IMR-90 (cell line): ENCODE data around the gene RUNX1. TPM values are rescaled to one million over a fixed set of nuclear protein-coding genes. Genes with fewer than 3 reads are reported as not detected.
A peak's percentile ranks its signal among the peaks of the same experiment; 100 is the strongest.

Experiments
- ATAC-seq: fragments of 200-7000 bp; cut with Tn5 transposase; 2 replicates; pipeline ENCODE4 v1.9.1; 2020; ENCODE audit warnings: low read depth, mild to moderate bottlenecking, moderate library complexity
- BruUV-seq: library from RNA; stranded (reverse); fragments of 400-500 nt; replicated peaks from 2 replicates; lab custom pipeline; 2021; lab: Mats Ljungman, UMichigan
- CTCF ChIA-PET: fragments of 300-600 bp; formaldehyde crosslinking; extraction: SDS; loops from one replicate; lab custom pipeline; 2021; ENCODE audit warnings: antibody characterized with exemption; lab: Yijun Ruan, JAX
- POLR2A ChIA-PET: fragments of 300-600 bp; sonication (Branson Sonifier 250); formaldehyde crosslinking; loops from one replicate; lab custom pipeline; 2022; ENCODE audit warnings: antibody characterized with exemption; ENCODE audit not compliant: unreplicated experiment; lab: Charles Lee
- DNase-seq: peaks from one replicate; pipeline ENCODE4 v3.0.0; 2013
- H2AFZ ChIP-seq: replicated peaks from 2 replicates; pipeline ENCODE3; 2013; ENCODE audit warnings: low read length, mild to moderate bottlenecking; ENCODE audit not compliant: poor library complexity
- H2AK5ac ChIP-seq: 2 replicates; pipeline ENCODE4 v1.6.1; 2013; ENCODE audit warnings: low read depth, low read length, inconsistent platforms
- H2AK9ac ChIP-seq: replicated peaks from 2 replicates; pipeline ENCODE3; 2013; ENCODE audit warnings: mild to moderate bottlenecking, low read depth, low read length, moderate library complexity; ENCODE audit not compliant: poor library complexity
- H2BK120ac ChIP-seq: 2 replicates; pipeline ENCODE4 v1.6.1; 2013; ENCODE audit warnings: low read depth, low read length, inconsistent platforms
- H2BK15ac ChIP-seq: 3 replicates; pipeline ENCODE4 v1.6.1; 2013; ENCODE audit warnings: low read depth, low read length, inconsistent platforms
- H2BK20ac ChIP-seq: 2 replicates; pipeline ENCODE4 v1.6.1; 2013; ENCODE audit warnings: low read depth, mild to moderate bottlenecking, inconsistent platforms, low read length, moderate library complexity
- H2BK5ac ChIP-seq: 2 replicates; pipeline ENCODE4 v1.6.1; 2013; ENCODE audit warnings: mild to moderate bottlenecking, low read depth, low read length, inconsistent platforms; ENCODE audit not compliant: poor library complexity, severe bottlenecking
- H3K14ac ChIP-seq: replicated peaks from 2 replicates; pipeline ENCODE4 v1.6.1; 2013; ENCODE audit warnings: low read depth, low read length, inconsistent platforms
- H3K18ac ChIP-seq: 2 replicates; pipeline ENCODE4 v1.6.1; 2013; ENCODE audit warnings: low read depth, low read length, control low read depth
- H3K23ac ChIP-seq: 2 replicates; pipeline ENCODE4 v1.6.1; 2013; ENCODE audit warnings: low read depth, low read length, inconsistent platforms
- H3K27ac ChIP-seq: 2 replicates; pipeline ENCODE4 v1.5.1; 2013; ENCODE audit warnings: mild to moderate bottlenecking, control low read depth, low read length; ENCODE audit not compliant: insufficient read depth
- H3K27me3 ChIP-seq: 2 replicates; pipeline ENCODE4 v1.6.1; 2013; ENCODE audit warnings: low read length; ENCODE audit not compliant: control insufficient read depth, insufficient read depth
- H3K36me3 ChIP-seq: 2 replicates; pipeline ENCODE4 v1.6.1; 2013; ENCODE audit warnings: low read length, mixed read lengths; ENCODE audit not compliant: control insufficient read depth, insufficient read depth
- H3K4ac ChIP-seq: 2 replicates; pipeline ENCODE4 v1.6.1; 2013; ENCODE audit warnings: low read depth, low read length, inconsistent platforms
- H3K4me1 ChIP-seq: 2 replicates; pipeline ENCODE4 v1.6.1; 2013; ENCODE audit warnings: low read length, mixed read lengths; ENCODE audit not compliant: control insufficient read depth, insufficient read depth
- H3K4me2 ChIP-seq: 2 replicates; pipeline ENCODE4 v1.6.1; 2013; ENCODE audit warnings: low read depth, mild to moderate bottlenecking, control low read depth, low read length, moderate library complexity
- H3K4me3 ChIP-seq: 2 replicates; pipeline ENCODE4 v1.5.1; 2013; ENCODE audit warnings: low read depth, mild to moderate bottlenecking, control low read depth, low read length, moderate library complexity; ENCODE audit not compliant: insufficient read depth
- H3K56ac ChIP-seq: 2 replicates; pipeline ENCODE4 v1.6.1; 2013; ENCODE audit warnings: low read length, inconsistent platforms; ENCODE audit not compliant: insufficient read depth; ENCODE audit errors: extremely low read depth
- H3K79me1 ChIP-seq, 2 experiments: 2 replicates each; pipeline ENCODE4 v1.6.1; 2013; ENCODE audit warnings: low read length in 2 of 2, inconsistent platforms in 1 of 2, low read depth in 1 of 2
- H3K9ac ChIP-seq: 2 replicates; pipeline ENCODE4 v1.6.1; 2013; ENCODE audit warnings: low read depth, low read length, control low read depth
- H3K9me1 ChIP-seq: 2 replicates; pipeline ENCODE4 v1.6.1; 2013; ENCODE audit warnings: low read length, inconsistent platforms; ENCODE audit not compliant: insufficient read depth
- H3K9me3 ChIP-seq: 2 replicates; pipeline ENCODE4 v1.6.1; 2013; ENCODE audit warnings: low read length; ENCODE audit not compliant: control insufficient read depth, insufficient read depth
- H4K20me1 ChIP-seq: 2 replicates; pipeline ENCODE4 v1.6.1; 2013; ENCODE audit warnings: low read length, inconsistent platforms; ENCODE audit not compliant: insufficient read depth
- H4K5ac ChIP-seq: 2 replicates; pipeline ENCODE4 v1.6.1; 2013; ENCODE audit warnings: mild to moderate bottlenecking, low read depth, low read length, control low read depth
- H4K8ac ChIP-seq, 2 experiments: 2 replicates each; pipeline ENCODE4 v1.6.1; 2013; ENCODE audit warnings: low read depth in 2 of 2, low read length in 2 of 2, control low read depth in 1 of 2, inconsistent platforms in 1 of 2
- H4K91ac ChIP-seq: 2 replicates; pipeline ENCODE4 v1.6.1; 2013; ENCODE audit warnings: low read depth, low read length, inconsistent platforms; ENCODE audit not compliant: insufficient read depth
- BHLHE40 ChIP-seq: fragments of 150-350 bp; IDR thresholded peaks from 2 replicates; pipeline ENCODE4 v1.6.1; 2016; ENCODE audit warnings: mild to moderate bottlenecking, low read depth, low read length
- CEBPB ChIP-seq: IDR thresholded peaks from 2 replicates; pipeline ENCODE4 v1.6.1; 2012; ENCODE audit warnings: low read depth, low read length, improper control_type of control experiment
- CHD1 ChIP-seq: IDR thresholded peaks from 2 replicates; pipeline ENCODE4 v1.6.1; 2012; ENCODE audit warnings: low read depth, low read length, improper control_type of control experiment
- CTCF ChIP-seq: conservative IDR thresholded peaks from 2 replicates; pipeline ENCODE4 v1.5.1; 2012; ENCODE audit warnings: mild to moderate bottlenecking, low read depth, low read length, improper control_type of control experiment
- ELK1 ChIP-seq: fragments of 150-350 bp; IDR thresholded peaks from 2 replicates; pipeline ENCODE4 v1.6.1; 2016; ENCODE audit warnings: low read depth, mild to moderate bottlenecking, low read length, moderate library complexity, borderline replicate concordance
- FOS ChIP-seq: fragments of 150-350 bp; IDR thresholded peaks from 2 replicates; pipeline ENCODE4 v1.6.1; 2016; ENCODE audit warnings: low read depth, low read length
- MAFK ChIP-seq: IDR thresholded peaks from 2 replicates; pipeline ENCODE4 v1.6.1; 2012; ENCODE audit warnings: low read depth, low read length, improper control_type of control experiment
- MAZ ChIP-seq: IDR thresholded peaks from 2 replicates; pipeline ENCODE4 v1.6.1; 2012; ENCODE audit warnings: low read depth, mild to moderate bottlenecking, low read length, improper control_type of control experiment, moderate library complexity, borderline replicate concordance
- MXI1 ChIP-seq: IDR thresholded peaks from 2 replicates; pipeline ENCODE4 v1.6.1; 2012; ENCODE audit warnings: low read depth, mild to moderate bottlenecking, low read length, moderate library complexity, borderline replicate concordance
- NFE2L2 ChIP-seq: fragments of 150-350 bp; IDR thresholded peaks from 2 replicates; pipeline ENCODE4 v1.6.1; 2016; ENCODE audit warnings: low read depth, mild to moderate bottlenecking, low read length
- POLR2A ChIP-seq: IDR thresholded peaks from 2 replicates; pipeline ENCODE4 v1.6.1; 2012; ENCODE audit warnings: mild to moderate bottlenecking, low read depth, low read length
- RAD21 ChIP-seq: IDR thresholded peaks from 2 replicates; pipeline ENCODE4 v1.6.1; 2012; ENCODE audit warnings: low read length, improper control_type of control experiment
- RCOR1 ChIP-seq: IDR thresholded peaks from 2 replicates; pipeline ENCODE4 v1.6.1; 2012; ENCODE audit warnings: mild to moderate bottlenecking, low read length, improper control_type of control experiment; ENCODE audit not compliant: insufficient replicate concordance
- RFX5 ChIP-seq: IDR thresholded peaks from 2 replicates; pipeline ENCODE4 v1.8.0; 2012; ENCODE audit warnings: low read depth, mild to moderate bottlenecking, low read length, moderate library complexity
- SMC3 ChIP-seq: fragments of 150-350 bp; IDR thresholded peaks from 2 replicates; pipeline ENCODE4 v1.6.1; 2016; ENCODE audit warnings: low read depth, mild to moderate bottlenecking, antibody characterized with exemption, low read length, moderate library complexity
- USF2 ChIP-seq: fragments of 150-350 bp; IDR thresholded peaks from 2 replicates; pipeline ENCODE4 v1.6.1; 2017; ENCODE audit warnings: mild to moderate bottlenecking, antibody characterized with exemption, low read length, low read depth
- WGBS, 2 experiments: methylation state at CpG; one replicate each; pipeline versions ENCODE4 v1.1.5 to v1.1.7; 2013; ENCODE audit warnings: missing lambda C conversion rate in 2 of 2; ENCODE audit not compliant: insufficient read length in 1 of 2; ENCODE audit errors: extremely low coverage in 2 of 2; 5-methylcytosine and 5-hydroxymethylcytosine counted together
- dilution Hi-C: fragments of 300-500 bp; cut with HindIII; formaldehyde crosslinking; loops from one replicate; pipeline ENCODE4 v1.14.3; 2018; ENCODE audit warnings: low sequenced_read_pairs; ENCODE audit not compliant: unreplicated experiment
- in situ Hi-C: fragments of 300-500 bp; cut with MboI; formaldehyde crosslinking; loops from 3 replicates; pipeline ENCODE4 v1.14.3; 2019; ENCODE audit warnings: low sequenced_read_pairs, inconsistent platforms, mixed read lengths
- intact Hi-C: fragments of 100-400 bp; cut with micrococcal nuclease; formaldehyde crosslinking; loops from 2 replicates; pipeline ENCODE4 v1.10.0; 2022
- polyA plus RNA-seq, 3 experiments: library from polyadenylated mRNA; depleted of rRNA; stranded (reverse); fragments of >200 nt; gene quantifications; 2 replicates each; pipeline ENCODE4 v1.2.3, GENCODE V29; 2012; ENCODE audit warnings: low replicate concordance in 1 of 3
- total RNA-seq: library from RNA; depleted of rRNA; stranded (reverse); fragments of >200 nt; gene quantifications from 2 replicates; pipeline ENCODE4 v1.2.3, GENCODE V29; 2012

Gene RUNX1
- total and polyA plus RNA-seq, 2 of the 4 experiments (the other 2 are of a cell fraction), result 34.5 to 56.5 TPM

- ATAC-seq (no peak), DNase-seq (no peak)
- TF ChIP-seq BHLHE40 (no peak), RCOR1 (no peak), ELK1 (no peak), USF2 (no peak), RAD21 (no peak), FOS (no peak), RFX5 (no peak), CEBPB (no peak), MXI1 (no peak), POLR2A (no peak), CTCF (no peak), SMC3 (no peak), NFE2L2 (no peak), CHD1 (no peak), MAFK (no peak), MAZ (no peak)
- Histone ChIP-seq H3K27ac (no peak overlapping the region), H3K18ac (no peak overlapping the region), H2BK15ac (no peak overlapping the region), H3K36me3 (peaks cover 40% of the 10 kb centered on the region), H4K20me1 (peaks cover 52% of the 10 kb centered on the region), H3K4me1 (peaks cover 25% of the 10 kb centered on the region), H3K14ac (no peak overlapping the region), H3K56ac (no peak overlapping the region), H3K4me3 (no peak overlapping the region), H3K9me1 (peaks cover 18% of the 10 kb centered on the region), H3K79me1 (peaks cover 23 to 61% of the 10 kb centered on the region in 2 experiments), H3K4me2 (no peak overlapping the region), H3K4ac (no peak overlapping the region), H3K23ac (no peak overlapping the region), H3K27me3 (no peaks in the 10 kb centered on the region), H3K9me3 (no peaks in the 10 kb centered on the region), H4K5ac (no peak overlapping the region), H4K91ac (no peak overlapping the region), H2BK5ac (no peak overlapping the region), H2BK120ac (no peak overlapping the region), H3K9ac (no peak overlapping the region), H2AFZ (peak overlapping the region; percentile 8), H2BK20ac (no peak overlapping the region), H2AK5ac (no peak overlapping the region), H4K8ac (no peak overlapping the region), H2AK9ac (no peak overlapping the region)
- dilution Hi-C loops (no loop called here), intact Hi-C loops (no loop called here), in situ Hi-C loops (no loop called here)
- ChIA-PET POLR2A (no interaction called here), CTCF (no interaction called here)
- WGBS, 2 experiments, result 99% methylated on average over 15 of the region's 27 CpGs; no CpG with 5 or more reads in 1 of the 2 experiments
- BruUV-seq, result no TSS peak
Observed at GRCh38 chr21:34792504-34793089, 256.5 kb downstream of the RUNX1 start.
